ENCODE measurements around the gene LRRC8D. TPM values are rescaled to one million over a fixed set of nuclear protein-coding genes. Genes with fewer than 3 reads are reported as not detected.
"Not testable (repeated sequence)": the region's sequence is repeated elsewhere in the genome, so short reads cannot be mapped to it uniquely, and the experiment has no call there.

Gene LRRC8D
- total RNA-seq, 1 donor from 2014 or later: 45.0 TPM

- H3K27ac Mint-ChIP-seq: no peak overlapping the region
- peaks cover 13% of the 10 kb centered on the region for H3K36me3 Mint-ChIP-seq (ENCODE audit: low read depth)
- no peaks in the 10 kb centered on the region for H3K27me3 Mint-ChIP-seq (ENCODE audit: insufficient read depth)
- intact Hi-C loops (cut with micrococcal nuclease): no loop called here
- no peak for DNase-seq (ENCODE audit: low spot score)
- H3K4me3 Mint-ChIP-seq: no peak overlapping the region
- peaks cover 46% of the 10 kb centered on the region for H3K4me1 Mint-ChIP-seq (ENCODE audit: low read depth)
- no peaks in the 10 kb centered on the region for H3K9me3 Mint-ChIP-seq
Observed at GRCh38 chr1:89910780-89911179, 89.9 kb downstream of the LRRC8D start.

GRCh38 chr1:89911191-89911991, 90.6 kb downstream of the LRRC8D start:
- intact Hi-C loops (cut with micrococcal nuclease): no loop called here
- H3K27ac Mint-ChIP-seq: no peak overlapping the region
- DNase-seq (ENCODE audit: low spot score): no peak
- H3K4me1 Mint-ChIP-seq (ENCODE audit: low read depth): peaks cover 40% of the 10 kb centered on the region
- peaks cover 13% of the 10 kb centered on the region for H3K36me3 Mint-ChIP-seq (ENCODE audit: low read depth)
- H3K9me3 Mint-ChIP-seq: no peaks in the 10 kb centered on the region
- no peak overlapping the region for H3K4me3 Mint-ChIP-seq
- no peaks in the 10 kb centered on the region for H3K27me3 Mint-ChIP-seq (ENCODE audit: insufficient read depth)

- DNase-seq (ENCODE audit: low spot score): no peak
- intact Hi-C loops (cut with micrococcal nuclease): no loop called here
- Mint-ChIP-seq H3K36me3 (ENCODE audit: low read depth) (peaks cover 9% of the 10 kb centered on the region), H3K27me3 (ENCODE audit: insufficient read depth) (no peaks in the 10 kb centered on the region), H3K27ac (no peak overlapping the region), H3K4me1 (ENCODE audit: low read depth) (peaks cover 33% of the 10 kb centered on the region), H3K9me3 (no peaks in the 10 kb centered on the region), H3K4me3 (no peak overlapping the region)
Observed at GRCh38 chr1:89912073-89912472, 91.2 kb downstream of the LRRC8D start.

- Mint-ChIP-seq H3K4me3 (no peak overlapping the region), H3K4me1 (ENCODE audit: low read depth) (peaks cover 18% of the 10 kb centered on the region), H3K36me3 (ENCODE audit: low read depth) (peaks cover 11% of the 10 kb centered on the region), H3K27me3 (ENCODE audit: insufficient read depth) (no peaks in the 10 kb centered on the region), H3K27ac (no peak overlapping the region), H3K9me3 (no peaks in the 10 kb centered on the region)
- no peak for DNase-seq (ENCODE audit: low spot score)
- intact Hi-C loops (cut with micrococcal nuclease): no loop called here
Observed at GRCh38 chr1:89913353-89914095, 92.7 kb downstream of the LRRC8D start.

GRCh38 chr1:89917353-89917752, 96.5 kb downstream of the LRRC8D start:
- Mint-ChIP-seq H3K9me3 (no peaks in the 10 kb centered on the region), H3K36me3 (ENCODE audit: low read depth) (peaks cover 9% of the 10 kb centered on the region), H3K27ac (no peak overlapping the region), H3K4me3 (no peak overlapping the region), H3K4me1 (ENCODE audit: low read depth) (peaks cover 8% of the 10 kb centered on the region), H3K27me3 (ENCODE audit: insufficient read depth) (no peaks in the 10 kb centered on the region)
- no peak for DNase-seq (ENCODE audit: low spot score)
- intact Hi-C loops (cut with micrococcal nuclease): no loop called here

GRCh38 chr1:89918127-89918793, 97.4 kb downstream of the LRRC8D start:
- H3K9me3 Mint-ChIP-seq: peaks cover under 1% of the 10 kb centered on the region
- H3K27ac Mint-ChIP-seq: no peak overlapping the region
- H3K4me3 Mint-ChIP-seq: no peak overlapping the region
- H3K27me3 Mint-ChIP-seq (ENCODE audit: insufficient read depth): no peaks in the 10 kb centered on the region
- intact Hi-C loops (cut with micrococcal nuclease): no loop called here
- DNase-seq (ENCODE audit: low spot score): no peak
- peaks cover 13% of the 10 kb centered on the region for H3K36me3 Mint-ChIP-seq (ENCODE audit: low read depth)
- H3K4me1 Mint-ChIP-seq (ENCODE audit: low read depth): peaks cover 4% of the 10 kb centered on the region

- no peak overlapping the region for H3K27ac Mint-ChIP-seq
- H3K4me3 Mint-ChIP-seq: no peak overlapping the region
- no peaks in the 10 kb centered on the region for H3K27me3 Mint-ChIP-seq (ENCODE audit: insufficient read depth)
- intact Hi-C loops (cut with micrococcal nuclease): no loop called here
- no peak for DNase-seq (ENCODE audit: low spot score)
- H3K4me1 Mint-ChIP-seq (ENCODE audit: low read depth): peaks cover 4% of the 10 kb centered on the region
- peaks cover 18% of the 10 kb centered on the region for H3K36me3 Mint-ChIP-seq (ENCODE audit: low read depth)
- H3K9me3 Mint-ChIP-seq: peaks cover 6% of the 10 kb centered on the region
Observed at GRCh38 chr1:89918794-89919155, 97.9 kb downstream of the LRRC8D start.

- Mint-ChIP-seq H3K4me3 (no peak overlapping the region), H3K4me1 (ENCODE audit: low read depth) (peaks cover 4% of the 10 kb centered on the region), H3K27ac (no peak overlapping the region), H3K9me3 (peaks cover 9% of the 10 kb centered on the region), H3K36me3 (ENCODE audit: low read depth) (peaks cover 22% of the 10 kb centered on the region), H3K27me3 (ENCODE audit: insufficient read depth) (no peaks in the 10 kb centered on the region)
- DNase-seq (ENCODE audit: low spot score): no peak
- intact Hi-C loops (cut with micrococcal nuclease): no loop called here
Observed at GRCh38 chr1:89919174-89919573, 98.3 kb downstream of the LRRC8D start.

GRCh38 chr1:89922911-89923310, 102.1 kb downstream of the LRRC8D start:
- H3K9me3 Mint-ChIP-seq: peaks cover 9% of the 10 kb centered on the region
- H3K4me3 Mint-ChIP-seq: no peak overlapping the region
- peaks cover 4% of the 10 kb centered on the region for H3K4me1 Mint-ChIP-seq (ENCODE audit: low read depth)
- H3K27me3 Mint-ChIP-seq (ENCODE audit: insufficient read depth): no peaks in the 10 kb centered on the region
- no peak overlapping the region for H3K27ac Mint-ChIP-seq
- H3K36me3 Mint-ChIP-seq (ENCODE audit: low read depth): peaks cover 31% of the 10 kb centered on the region
- no peak for DNase-seq (ENCODE audit: low spot score)
- intact Hi-C loops (cut with micrococcal nuclease): loop anchor here (5.0 kb wide), 1 partner anchor 36 kb away; no protein-coding TSS in a partner anchor

GRCh38 chr1:89923517-89923916, 102.7 kb downstream of the LRRC8D start:
- no peak for DNase-seq (ENCODE audit: low spot score)
- no peak overlapping the region for H3K4me3 Mint-ChIP-seq
- peaks cover 9% of the 10 kb centered on the region for H3K9me3 Mint-ChIP-seq
- H3K36me3 Mint-ChIP-seq (ENCODE audit: low read depth): peaks cover 29% of the 10 kb centered on the region
- H3K27ac Mint-ChIP-seq: no peak overlapping the region
- peaks cover 4% of the 10 kb centered on the region for H3K4me1 Mint-ChIP-seq (ENCODE audit: low read depth)
- no peaks in the 10 kb centered on the region for H3K27me3 Mint-ChIP-seq (ENCODE audit: insufficient read depth)
- intact Hi-C loops (cut with micrococcal nuclease): loop anchor here (5.0 kb wide), 1 partner anchor 36 kb away; no protein-coding TSS in a partner anchor

- H3K27me3 Mint-ChIP-seq (ENCODE audit: insufficient read depth); H3K9me3 Mint-ChIP-seq; DNase-seq (ENCODE audit: low spot score); H3K4me3 Mint-ChIP-seq; H3K27ac Mint-ChIP-seq; H3K4me1 Mint-ChIP-seq (ENCODE audit: low read depth): not testable (repeated sequence)
- intact Hi-C loops (cut with micrococcal nuclease): loop anchor here (5.0 kb wide), 1 partner anchor 37 kb away; no protein-coding TSS in a partner anchor
- peaks cover 31% of the 10 kb centered on the region for H3K36me3 Mint-ChIP-seq (ENCODE audit: low read depth)
Observed at GRCh38 chr1:89924075-89924474, 103.2 kb downstream of the LRRC8D start.

- Mint-ChIP-seq H3K27me3 (ENCODE audit: insufficient read depth) (no peaks in the 10 kb centered on the region), H3K9me3 (peaks cover 9% of the 10 kb centered on the region), H3K27ac (no peak overlapping the region), H3K4me1 (ENCODE audit: low read depth) (no peaks in the 10 kb centered on the region), H3K4me3 (no peak overlapping the region), H3K36me3 (ENCODE audit: low read depth) (peaks cover 39% of the 10 kb centered on the region)
- DNase-seq (ENCODE audit: low spot score): no peak
- intact Hi-C loops (cut with micrococcal nuclease): no loop called here
Observed at GRCh38 chr1:89927049-89927448, 106.2 kb downstream of the LRRC8D start.

- Mint-ChIP-seq H3K36me3 (ENCODE audit: low read depth) (peaks cover 39% of the 10 kb centered on the region), H3K27me3 (ENCODE audit: insufficient read depth) (no peaks in the 10 kb centered on the region), H3K27ac (no peak overlapping the region), H3K4me1 (ENCODE audit: low read depth) (no peaks in the 10 kb centered on the region), H3K9me3 (peaks cover 9% of the 10 kb centered on the region), H3K4me3 (no peak overlapping the region)
- intact Hi-C loops (cut with micrococcal nuclease): no loop called here
- no peak for DNase-seq (ENCODE audit: low spot score)
Observed at GRCh38 chr1:89927478-89927877, 106.6 kb downstream of the LRRC8D start.
